ENCODE results near the gene OSTF1. TPM values are rescaled to one million over a fixed set of nuclear protein-coding genes. Genes with fewer than 3 reads are reported as not detected.

OSTF1 gene, protein sequence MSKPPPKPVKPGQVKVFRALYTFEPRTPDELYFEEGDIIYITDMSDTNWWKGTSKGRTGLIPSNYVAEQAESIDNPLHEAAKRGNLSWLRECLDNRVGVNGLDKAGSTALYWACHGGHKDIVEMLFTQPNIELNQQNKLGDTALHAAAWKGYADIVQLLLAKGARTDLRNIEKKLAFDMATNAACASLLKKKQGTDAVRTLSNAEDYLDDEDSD
- 10 to 100 TPM; 15.8 to 37.7 (median 20.7) TPM for total RNA-seq
- 10 to 100 TPM; 19.3 to 25.8 TPM for polyA plus RNA-seq
- long read RNA-seq, donor 1, transcript OSTF1-201 (10 exons, 1,319 nt) = major isoform, 13 of 16 reads
- long read RNA-seq, donor 1, partial matches to known transcripts = 2 of 16 reads
- long read RNA-seq, donor 1, other reads (novel, unspliced or antisense) = 1 of 16 reads
- long read RNA-seq, donor 2, transcript OSTF1-201 (10 exons, 1,319 nt) = major isoform, 20 of 27 reads
- long read RNA-seq, donor 2, partial matches to known transcripts = 4 of 27 reads
- long read RNA-seq, donor 2, other reads (novel, unspliced or antisense) = 3 of 27 reads
- long read RNA-seq, donor 3, transcript OSTF1-201 (10 exons, 1,319 nt) = major isoform, 40 of 47 reads
- long read RNA-seq, donor 3, partial matches to known transcripts = 1 of 47 reads
- long read RNA-seq, donor 3, other reads (novel, unspliced or antisense) = 6 of 47 reads

DNA sequence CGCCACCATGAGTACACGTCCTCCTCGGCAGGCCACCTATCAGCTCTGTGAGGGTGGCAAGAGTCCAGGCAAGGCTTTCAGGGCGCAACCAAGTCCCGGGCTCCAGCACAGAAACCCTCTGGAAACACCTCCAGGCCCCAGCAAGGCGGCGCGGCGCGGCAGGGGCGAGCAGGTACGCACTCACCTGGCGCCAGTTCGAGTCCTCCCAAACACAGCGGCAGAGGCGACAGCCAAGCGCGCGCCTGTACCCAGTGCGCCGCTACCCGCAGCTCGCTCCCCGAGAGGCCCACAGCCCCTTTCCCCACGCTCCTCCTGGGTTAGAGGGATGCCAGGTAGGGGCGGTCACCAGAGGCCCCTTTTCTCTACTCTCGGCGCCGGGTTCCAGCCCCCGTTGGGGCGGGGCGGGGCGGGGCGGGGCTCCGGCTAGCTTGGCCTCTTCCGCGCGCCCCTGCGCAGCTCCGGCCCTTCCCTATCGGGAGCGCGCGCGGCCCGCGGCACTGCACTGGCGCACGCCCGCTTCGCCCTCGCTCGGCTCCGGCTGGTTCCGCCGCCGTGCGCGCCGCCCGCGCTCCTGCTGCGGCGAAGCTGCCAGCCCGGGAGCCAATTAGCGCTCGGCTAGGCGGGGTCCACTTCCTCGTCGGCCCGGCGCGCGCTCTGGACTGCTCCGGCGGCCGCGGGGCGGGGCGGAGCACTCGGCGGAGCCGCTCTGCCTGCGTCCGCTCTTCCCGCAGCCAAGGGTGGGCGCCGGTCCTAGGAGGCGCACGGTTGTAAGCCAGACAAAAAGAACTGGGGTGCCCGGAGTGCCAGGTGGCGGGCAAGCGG lies at the start of gene OSTF1, which contains the start of gene NMRK1:
OSTF1 (plus strand) TSS at position 691 of the 822 bp plus-strand sequence. CDS start 179 bp downstream, outside the sequence.
NMRK1 (minus strand) TSS at position 332 of the 822 bp plus-strand sequence. CDS start 5,040 bp downstream, outside the sequence.
- 0% methylated on average over 84 to 93 of the region's 93 CpGs for WGBS, 2 donors
- ATAC-seq = peak; percentile 94 to 99 (median 94)

DNA sequence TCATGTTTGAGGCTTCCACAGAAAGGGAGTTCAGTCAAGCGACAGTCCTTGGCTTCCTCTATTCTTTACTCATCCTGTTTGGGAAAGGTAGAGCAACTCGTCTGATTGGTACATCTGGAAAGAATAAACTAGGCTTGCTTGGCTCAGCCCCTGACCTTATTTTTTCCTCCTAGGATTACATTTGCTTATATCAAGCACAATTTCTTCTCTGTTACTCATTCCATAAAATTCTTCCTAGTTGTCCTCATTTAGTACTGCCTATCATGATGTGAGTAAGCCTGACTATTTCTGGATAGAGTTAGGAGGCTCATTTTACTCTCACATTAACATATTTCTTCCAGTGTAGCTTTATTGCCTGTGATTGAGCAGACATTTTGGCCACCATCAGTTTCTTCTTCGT lies 49.3 kb upstream of the OSTF1 start:
- Histone ChIP-seq H3K36me3 (no peaks in the 10 kb centered on the region), H3K27me3 (peaks cover 0 to 14% (median 0%) of the 10 kb centered on the region in 7 donors), H3K4me3 (no peak overlapping the region), H3K9me3 (no peaks in the 10 kb centered on the region), H3K4me1 (no peaks in the 10 kb centered on the region), H3K27ac (no peak overlapping the region)
- 63 to 75% methylated on average over 3 of the region's 3 CpGs for WGBS, 2 donors
- TF ChIP-seq, protein P1, sequence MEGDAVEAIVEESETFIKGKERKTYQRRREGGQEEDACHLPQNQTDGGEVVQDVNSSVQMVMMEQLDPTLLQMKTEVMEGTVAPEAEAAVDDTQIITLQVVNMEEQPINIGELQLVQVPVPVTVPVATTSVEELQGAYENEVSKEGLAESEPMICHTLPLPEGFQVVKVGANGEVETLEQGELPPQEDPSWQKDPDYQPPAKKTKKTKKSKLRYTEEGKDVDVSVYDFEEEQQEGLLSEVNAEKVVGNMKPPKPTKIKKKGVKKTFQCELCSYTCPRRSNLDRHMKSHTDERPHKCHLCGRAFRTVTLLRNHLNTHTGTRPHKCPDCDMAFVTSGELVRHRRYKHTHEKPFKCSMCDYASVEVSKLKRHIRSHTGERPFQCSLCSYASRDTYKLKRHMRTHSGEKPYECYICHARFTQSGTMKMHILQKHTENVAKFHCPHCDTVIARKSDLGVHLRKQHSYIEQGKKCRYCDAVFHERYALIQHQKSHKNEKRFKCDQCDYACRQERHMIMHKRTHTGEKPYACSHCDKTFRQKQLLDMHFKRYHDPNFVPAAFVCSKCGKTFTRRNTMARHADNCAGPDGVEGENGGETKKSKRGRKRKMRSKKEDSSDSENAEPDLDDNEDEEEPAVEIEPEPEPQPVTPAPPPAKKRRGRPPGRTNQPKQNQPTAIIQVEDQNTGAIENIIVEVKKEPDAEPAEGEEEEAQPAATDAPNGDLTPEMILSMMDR (IDR thresholded peaks at IDR 0.05) = no peak
- ATAC-seq (peak in 1 of 8 donors; percentile 55), DNase-seq (no peak)
- intact Hi-C loops (cut with DNase I) = no loop called here

More for the DNA sequence above, at the start of gene OSTF1, which contains the start of gene NMRK1:
- intact Hi-C loops (cut with DNase I) = loop anchor here in 5 of 10 donors (1.0 to 10.0 kb wide), 7 partner anchors 60 to 1307 kb away; partner anchors contain the start of genes C9orf40 (in 2 of the 5), CARNMT1 (in 2 of the 5) and RFK (in 1 of the 5)
- H3K4me1 ChIP-seq = peaks cover 0 to 77% (median 56%) of the 10 kb centered on the region in 9 donors
- peak within 1 kb of the TSS; percentile 66 to 99 (median 93) for H3K4me3 ChIP-seq
- TF ChIP-seq, protein P1 (IDR thresholded peaks at IDR 0.05) = peak in 3 of 9 donors; percentile 7 to 21 (median 16)
- H3K27ac ChIP-seq = peak within 1 kb of the TSS; percentile 78 to 99 (median 95)
- no peaks in the 10 kb centered on the region for H3K9me3 ChIP-seq
- peaks cover 0 to under 1% (median 0%) of the 10 kb centered on the region in 9 donors for H3K36me3 ChIP-seq
- no peaks in the 10 kb centered on the region for H3K27me3 ChIP-seq
- peak; percentile 95 to 97 for DNase-seq

DNA sequence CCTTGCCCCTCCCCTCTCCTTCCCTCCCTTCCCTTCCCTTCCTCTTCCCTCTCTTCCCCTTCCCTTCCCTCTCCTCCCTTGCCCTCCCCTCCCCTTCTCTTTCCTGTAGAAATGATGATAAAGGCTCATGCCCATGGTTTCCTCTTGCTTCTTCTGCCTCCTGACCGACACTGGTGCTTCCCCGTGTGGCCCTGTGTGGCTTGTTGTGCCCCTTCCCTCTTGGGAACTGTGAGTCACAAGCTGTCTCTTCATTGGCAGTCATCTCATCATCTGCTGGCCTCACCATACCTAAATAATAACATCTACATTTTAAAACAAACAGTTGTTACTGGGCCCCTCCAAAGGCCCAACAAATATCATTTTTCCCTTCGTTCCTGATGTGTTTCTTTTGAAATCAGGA lies 48.5 kb upstream of the OSTF1 start:
- ATAC-seq (no peak), DNase-seq (no peak)
- Histone ChIP-seq H3K4me3 (no peak overlapping the region), H3K27ac (no peak overlapping the region), H3K9me3 (no peaks in the 10 kb centered on the region), H3K4me1 (no peaks in the 10 kb centered on the region), H3K36me3 (no peaks in the 10 kb centered on the region), H3K27me3 (peaks cover 0 to 14% (median 0%) of the 10 kb centered on the region in 7 donors)
- intact Hi-C loops (cut with DNase I) = no loop called here
- TF ChIP-seq, protein P1 (IDR thresholded peaks at IDR 0.05) = no peak
- 68 to 76% methylated on average over 3 of the region's 3 CpGs for WGBS, 2 donors

Data from heart right ventricle (tissue), 16 donors.